Right lobe of liver (tissue), 6 donors: ENCODE results near the gene CDH4. TPM values are rescaled to one million over a fixed set of nuclear protein-coding genes. Genes with fewer than 3 reads are reported as not detected.
A peak's percentile ranks its signal among the peaks of the same experiment; 100 is the strongest.

Source experiments
- ATAC-seq, 4 donors: fragments of 200-7000 bp; cut with Tn5 transposase; one replicate each; pipeline ENCODE4 v1.9.1; 2020; ENCODE audit warnings: mild to moderate bottlenecking in 4 of 4, moderate library complexity in 4 of 4
- DNase-seq, 3 donors: peaks; one replicate each; pipeline ENCODE4 v3.0.0-alpha.2; 2020
- H3K27ac ChIP-seq, 3 donors: fragments of 200-600 bp; one replicate each; pipeline ENCODE4 v1.8.0; 2022
- H3K27me3 ChIP-seq, 2 donors: fragments of 200-600 bp; one replicate each; pipeline ENCODE4 v1.8.0; 2022
- H3K36me3 ChIP-seq, 4 donors: fragments of 200-600 bp; sonication (generic) in 1 of 4; one replicate each; pipeline versions ENCODE4 v1.5.1 to v1.8.0; 2017 to 2022; ENCODE audit warnings: control low read depth in 1 of 4
- H3K4me1 ChIP-seq, 4 donors: fragments of 200-600 bp; sonication (generic) in 1 of 4; one replicate each; pipeline versions ENCODE4 v1.5.1 to v1.8.0; 2017 to 2022; ENCODE audit warnings: control low read depth in 1 of 4
- H3K4me3 ChIP-seq, 3 donors: fragments of 200-600 bp; one replicate each; pipeline ENCODE4 v1.8.0; 2022
- H3K9me3 ChIP-seq, 4 donors: fragments of 200-600 bp; sonication (generic) in 1 of 4; one replicate each; pipeline versions ENCODE4 v1.5.1 to v1.8.0; 2017 to 2022; ENCODE audit warnings: control low read depth in 1 of 4
- POLR2A ChIP-seq: fragments of 450-650 bp; IDR thresholded peaks from one replicate; pipeline ENCODE4 v1.6.1; 2017; ENCODE audit warnings: antibody characterized with exemption, mild to moderate bottlenecking
- WGBS: methylation state at CpG from one replicate; pipeline ENCODE4 v1.1.6; 2018; ENCODE audit warnings: low coverage, low lambda C conversion rate; ENCODE audit not compliant: insufficient coverage; ENCODE audit errors: missing lambda C conversion rate; 5-methylcytosine and 5-hydroxymethylcytosine counted together
- intact Hi-C, 2 donors: fragments of 100-400 bp; cut with DNase I; formaldehyde crosslinking; loops; one replicate each; pipeline versions ENCODE4 v1.11.2 to v1.14.1; 2022
- total RNA-seq, 6 experiments: library from RNA; depleted of rRNA in 2 of 6; stranded (reverse); fragments of >200 nt in 2 of 6; fragmentation: NEBNext Ultra II Directional in 3 of 6; extraction: Animal tissue kit (Norgen Biotek cat#: 25700) in 3 of 6; gene quantifications; one replicate each; pipeline versions ENCODE4 v1.1.0 to v1.2.4, GENCODE V29; 2016 to 2023
- TF ChIP-seq, protein P1 (sequence below), 4 donors: fragments of 200-600 bp in 3 of 4; fragments of 450-650 bp in 1 of 4; IDR thresholded peaks; one replicate each; pipeline versions ENCODE4 v1.5.1 to v1.8.0; 2016 to 2022; ENCODE audit warnings: antibody characterized with exemption in 4 of 4, mild to moderate bottlenecking in 2 of 4
- donor health status: DM: no; HTN: yes; CAD: no.
- donor health status: DM: no; HTN: no; CAD: no.
- donor health status: DM: no; HTN: no; CAD: no.
- donor health status: DM: no; HTN: yes; CAD: no.
- donor health status: DM: no; HTN: yes; CAD: no.

CDH4 gene
- total RNA-seq, 6 experiments from 2014 or later, result 0.02 to 0.14 (median 0.09) TPM; not detected in 3

DNA sequence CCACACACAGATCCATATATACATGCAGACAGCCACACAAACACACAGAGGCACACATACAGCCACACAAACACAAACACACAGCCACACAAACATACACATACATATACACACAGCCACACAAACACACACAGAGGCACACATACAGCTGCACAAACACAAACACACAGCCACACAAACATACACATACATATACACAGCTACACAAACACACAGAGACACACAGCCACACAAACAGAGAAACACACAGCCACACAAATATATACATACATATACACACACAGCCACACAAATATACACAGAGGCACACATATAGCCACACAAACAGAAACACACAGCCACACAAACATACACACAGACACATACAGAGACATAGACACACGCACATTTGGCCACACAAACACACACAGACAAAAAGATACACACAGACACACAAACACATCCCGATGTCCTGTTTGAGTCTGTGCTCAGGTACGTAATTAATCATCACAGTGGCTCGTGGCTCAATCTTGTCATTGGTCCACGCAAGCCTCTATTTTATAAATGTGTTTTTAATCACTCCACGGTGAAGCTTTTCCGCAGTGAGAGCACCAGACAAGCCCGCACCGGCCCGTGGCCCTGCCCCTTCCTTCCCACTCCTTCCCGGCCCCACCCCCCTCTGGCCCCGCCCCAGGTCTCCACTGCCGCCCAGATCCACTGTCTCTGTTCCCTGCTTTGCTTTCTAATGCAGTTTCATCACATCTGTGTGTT lies 135.3 kb downstream of the CDH4 start:
- H3K27ac ChIP-seq, result no peak overlapping the region
- DNase-seq, result no peak
- H3K36me3 ChIP-seq, result no peaks in the 10 kb centered on the region
- H3K27me3 ChIP-seq, result no peaks in the 10 kb centered on the region
- TF ChIP-seq, protein P1, sequence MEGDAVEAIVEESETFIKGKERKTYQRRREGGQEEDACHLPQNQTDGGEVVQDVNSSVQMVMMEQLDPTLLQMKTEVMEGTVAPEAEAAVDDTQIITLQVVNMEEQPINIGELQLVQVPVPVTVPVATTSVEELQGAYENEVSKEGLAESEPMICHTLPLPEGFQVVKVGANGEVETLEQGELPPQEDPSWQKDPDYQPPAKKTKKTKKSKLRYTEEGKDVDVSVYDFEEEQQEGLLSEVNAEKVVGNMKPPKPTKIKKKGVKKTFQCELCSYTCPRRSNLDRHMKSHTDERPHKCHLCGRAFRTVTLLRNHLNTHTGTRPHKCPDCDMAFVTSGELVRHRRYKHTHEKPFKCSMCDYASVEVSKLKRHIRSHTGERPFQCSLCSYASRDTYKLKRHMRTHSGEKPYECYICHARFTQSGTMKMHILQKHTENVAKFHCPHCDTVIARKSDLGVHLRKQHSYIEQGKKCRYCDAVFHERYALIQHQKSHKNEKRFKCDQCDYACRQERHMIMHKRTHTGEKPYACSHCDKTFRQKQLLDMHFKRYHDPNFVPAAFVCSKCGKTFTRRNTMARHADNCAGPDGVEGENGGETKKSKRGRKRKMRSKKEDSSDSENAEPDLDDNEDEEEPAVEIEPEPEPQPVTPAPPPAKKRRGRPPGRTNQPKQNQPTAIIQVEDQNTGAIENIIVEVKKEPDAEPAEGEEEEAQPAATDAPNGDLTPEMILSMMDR (IDR thresholded peaks at IDR 0.05), result no peak
- TF ChIP-seq POLR2A, result no peak
- 17% methylated on average over 13 of the region's 13 CpGs for WGBS
- intact Hi-C loops, result no loop called here
- peak in 2 of 4 donors; percentile 26 to 49 for ATAC-seq
- H3K4me3 ChIP-seq, result no peak overlapping the region
- H3K9me3 ChIP-seq, result no peaks in the 10 kb centered on the region
- H3K4me1 ChIP-seq, result no peaks in the 10 kb centered on the region

GRCh38 chr20:61387954-61388348 lies 135.9 kb downstream of the CDH4 start:
- Histone ChIP-seq H3K4me1 (no peaks in the 10 kb centered on the region), H3K27ac (no peak overlapping the region), H3K36me3 (no peaks in the 10 kb centered on the region), H3K9me3 (no peaks in the 10 kb centered on the region), H3K4me3 (no peak overlapping the region), H3K27me3 (no peaks in the 10 kb centered on the region)
- 37% methylated on average over 5 of the region's 7 CpGs for WGBS
- intact Hi-C loops, result no loop called here
- DNase-seq (no peak), ATAC-seq (no peak)
- TF ChIP-seq, protein P1 (IDR thresholded peaks at IDR 0.05), result no peak
- TF ChIP-seq POLR2A, result no peak

DNA sequence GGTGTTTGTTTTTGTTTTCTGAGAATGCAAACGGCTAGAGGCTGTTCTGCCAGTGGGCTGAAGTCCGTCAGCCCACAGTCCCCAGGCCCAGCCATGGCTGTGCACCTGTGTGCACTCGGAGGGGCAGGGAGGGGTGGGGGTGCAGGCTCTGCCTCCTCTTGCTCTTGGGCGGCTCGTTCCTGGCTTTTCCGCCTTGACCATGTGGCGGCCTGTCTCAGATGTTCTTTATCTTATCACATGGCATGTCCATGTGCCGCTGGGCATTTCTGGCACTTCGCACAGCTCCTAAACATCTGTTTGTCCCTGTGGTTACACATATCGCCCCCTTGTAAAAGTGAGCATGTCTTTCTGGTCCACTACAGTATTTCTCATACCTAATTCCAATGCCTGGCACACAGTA lies 137.0 kb downstream of the CDH4 start:
- 51% methylated on average over 4 of the region's 10 CpGs for WGBS
- H3K9me3 ChIP-seq, result no peaks in the 10 kb centered on the region
- no peak for ATAC-seq
- H3K4me3 ChIP-seq, result no peak overlapping the region
- no peaks in the 10 kb centered on the region for H3K36me3 ChIP-seq
- H3K4me1 ChIP-seq, result no peaks in the 10 kb centered on the region
- intact Hi-C loops, result no loop called here
- H3K27me3 ChIP-seq, result no peaks in the 10 kb centered on the region
- H3K27ac ChIP-seq, result no peak overlapping the region
- TF ChIP-seq POLR2A, result no peak
- TF ChIP-seq, protein P1 (IDR thresholded peaks at IDR 0.05), result no peak
- no peak for DNase-seq

DNA sequence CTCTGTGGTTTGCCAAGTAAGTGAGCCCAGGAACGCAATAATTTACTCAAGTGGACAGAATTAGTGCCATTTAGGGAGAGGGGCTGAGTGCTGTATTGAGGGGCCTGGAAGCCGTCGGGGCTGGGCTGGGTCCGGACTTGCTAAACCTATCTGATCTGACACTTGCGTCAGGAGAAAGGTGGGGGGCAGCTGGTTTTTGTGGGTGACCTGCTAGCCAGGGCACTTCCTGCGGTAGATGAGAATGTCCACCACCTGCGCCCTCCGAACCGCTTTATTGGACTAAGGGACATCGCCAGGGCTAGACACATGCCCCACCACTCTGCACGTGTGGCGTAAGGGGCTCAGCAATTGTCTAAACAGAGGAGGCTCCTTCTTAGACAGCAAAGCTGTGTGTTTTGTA lies 139.1 kb downstream of the CDH4 start:
- WGBS, result 54% methylated on average over 8 of the region's 12 CpGs
- TF ChIP-seq POLR2A, result no peak
- TF ChIP-seq, protein P1 (IDR thresholded peaks at IDR 0.05), result no peak
- H3K4me3 ChIP-seq, result no peak overlapping the region
- intact Hi-C loops, result no loop called here
- DNase-seq, result no peak
- no peaks in the 10 kb centered on the region for H3K9me3 ChIP-seq
- H3K4me1 ChIP-seq, result no peaks in the 10 kb centered on the region
- ATAC-seq, result no peak
- H3K27me3 ChIP-seq, result no peaks in the 10 kb centered on the region
- no peaks in the 10 kb centered on the region for H3K36me3 ChIP-seq
- H3K27ac ChIP-seq, result no peak overlapping the region
